T47D (cell line): ENCODE data around the gene INSIG1.
A peak's percentile ranks its signal among the peaks of the same experiment; 100 is the strongest.

ENCODE experiments used
- DNase-seq, 2 experiments: peaks; one replicate each; pipeline versions ENCODE4 v3.0.0 to v3.0.0-alpha.2; 2011 to 2012; ENCODE audit warnings: low read depth in 1 of 2, low spot score in 1 of 2
- JUND ChIP-seq: IDR thresholded peaks from 2 replicates; pipeline ENCODE4 v1.6.1; 2012; ENCODE audit warnings: low read depth
- in situ Hi-C: cut with HindIII; loops from 2 replicates; pipeline ENCODE4 v1.10.0; 2016; ENCODE audit warnings: low sequenced_read_pairs, low pct_unique_long_range_greater_than_20kb

Gene INSIG1

DNA sequence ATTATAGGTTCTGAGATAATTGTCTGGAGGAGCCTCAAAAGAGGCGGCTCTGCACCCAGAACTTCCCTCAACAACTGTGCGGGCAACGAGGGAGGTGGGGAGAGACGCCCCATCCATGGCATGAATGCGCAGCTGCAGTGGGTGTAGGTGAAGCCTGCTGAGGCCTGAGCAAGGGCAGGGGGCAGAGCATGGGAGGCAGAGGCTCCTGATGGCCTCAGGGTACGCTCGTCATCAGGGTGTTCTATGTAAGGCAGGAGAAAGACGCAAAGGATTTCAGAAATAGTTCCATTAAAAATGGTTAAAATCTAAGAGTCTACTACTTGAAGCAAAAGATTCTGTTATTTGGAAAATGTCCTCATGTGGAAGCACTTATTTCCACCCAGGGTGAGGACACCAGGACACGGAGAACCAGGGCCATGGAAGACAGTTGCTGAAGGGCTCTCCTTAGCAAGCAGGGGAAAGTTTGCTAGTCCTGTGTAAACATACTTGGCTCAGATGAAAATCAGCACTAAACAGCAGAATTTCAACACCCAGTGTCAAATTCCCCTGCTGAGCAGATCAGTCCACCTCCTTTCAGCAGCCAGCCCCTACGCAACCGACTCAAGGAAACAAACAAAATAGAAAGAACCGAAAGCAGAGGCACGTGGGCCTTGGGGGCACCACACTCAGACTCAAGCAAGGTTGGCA lies 18.9 kb downstream of the INSIG1 start:
- in situ Hi-C loops, result no loop called here
- DNase-seq, result peak; percentile 16 to 84
- no peak for TF ChIP-seq JUND

DNA sequence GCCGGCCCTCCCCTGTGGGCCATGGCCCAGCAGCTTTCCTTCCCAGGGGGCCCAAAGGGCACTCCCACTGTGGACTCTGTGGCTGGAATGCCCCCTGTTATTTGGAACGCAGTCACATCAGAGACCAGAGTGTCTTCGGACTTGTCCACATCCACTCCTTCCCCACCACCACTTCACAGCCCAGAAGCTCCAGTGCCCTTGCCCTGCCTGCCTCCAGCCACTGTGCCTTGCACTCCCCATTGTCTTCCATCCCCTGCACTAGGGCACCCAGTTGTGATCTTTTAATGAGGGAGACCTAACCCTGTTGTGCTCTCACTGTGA lies 19.4 kb downstream of the INSIG1 start:
- TF ChIP-seq JUND, result no peak
- in situ Hi-C loops, result no loop called here
- DNase-seq, result no peak

DNA sequence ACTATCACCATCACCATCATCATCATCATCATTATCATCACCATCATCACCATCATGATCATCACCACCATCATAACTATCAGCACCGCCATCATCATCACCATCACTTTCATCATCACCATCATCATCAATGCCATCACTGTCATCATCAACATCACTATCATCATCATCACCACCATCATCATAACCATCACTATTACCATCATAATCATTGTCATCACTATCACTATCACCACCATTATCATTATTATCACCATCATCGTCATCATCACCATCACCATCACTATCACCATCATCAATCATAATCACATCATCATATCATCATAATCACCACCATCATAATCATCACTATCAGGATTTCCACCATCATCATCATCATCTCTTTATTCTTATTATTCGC lies 20.6 kb downstream of the INSIG1 start:
- DNase-seq, result no peak
- in situ Hi-C loops, result no loop called here
- TF ChIP-seq JUND, result no peak

DNA sequence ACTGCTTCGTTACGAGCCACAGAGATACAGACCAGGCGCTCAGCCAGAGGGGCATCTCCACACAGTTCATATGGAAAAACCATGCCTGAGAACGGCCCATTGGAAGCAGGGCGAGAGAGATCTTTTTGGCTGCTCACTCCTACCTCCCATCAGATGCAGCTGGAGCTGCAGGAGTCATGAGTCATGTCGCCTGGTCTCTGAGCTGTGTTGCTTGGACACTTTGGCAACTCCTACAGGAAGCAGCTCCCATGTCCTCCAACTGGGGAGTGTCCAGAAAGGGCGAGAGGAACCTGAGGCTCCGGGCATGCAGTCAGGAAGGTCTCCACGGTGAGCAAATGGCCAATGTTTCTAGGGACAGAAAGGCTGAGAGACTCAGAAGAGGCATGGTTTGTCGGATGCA lies 24.9 kb downstream of the INSIG1 start:
- no peak for DNase-seq
- TF ChIP-seq JUND, result no peak
- in situ Hi-C loops, result no loop called here

DNA sequence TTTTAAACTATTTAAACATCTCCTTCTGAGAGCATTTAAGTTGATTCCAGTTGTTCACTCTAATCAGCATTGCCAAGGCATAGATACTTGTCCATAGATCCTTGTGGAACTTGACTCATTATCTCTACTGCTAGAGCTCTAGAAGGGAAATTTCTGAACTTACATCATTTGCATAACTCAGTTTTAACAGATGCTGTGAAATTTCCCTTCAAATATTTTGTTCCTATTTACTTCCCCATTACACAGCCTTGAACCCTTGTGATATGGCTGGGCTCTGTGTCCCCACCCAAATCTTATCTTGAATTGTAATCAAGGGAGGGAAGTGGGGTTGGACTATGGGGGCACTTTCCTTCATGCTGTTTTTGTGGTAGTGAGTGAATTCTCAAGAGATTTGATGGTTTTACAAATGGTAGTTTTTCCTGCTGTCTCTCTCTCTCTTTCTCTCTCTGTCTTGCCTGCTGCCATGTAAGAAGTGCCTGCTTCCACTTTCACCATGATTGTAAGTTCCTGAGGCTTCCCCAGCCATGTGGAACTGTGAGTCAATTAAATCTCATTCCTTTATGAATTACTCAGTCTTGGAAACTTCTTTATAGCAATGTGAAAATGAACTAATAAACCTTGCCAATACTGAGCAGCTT lies 25.4 kb downstream of the INSIG1 start:
- in situ Hi-C loops, result no loop called here
- TF ChIP-seq JUND, result no peak

DNA sequence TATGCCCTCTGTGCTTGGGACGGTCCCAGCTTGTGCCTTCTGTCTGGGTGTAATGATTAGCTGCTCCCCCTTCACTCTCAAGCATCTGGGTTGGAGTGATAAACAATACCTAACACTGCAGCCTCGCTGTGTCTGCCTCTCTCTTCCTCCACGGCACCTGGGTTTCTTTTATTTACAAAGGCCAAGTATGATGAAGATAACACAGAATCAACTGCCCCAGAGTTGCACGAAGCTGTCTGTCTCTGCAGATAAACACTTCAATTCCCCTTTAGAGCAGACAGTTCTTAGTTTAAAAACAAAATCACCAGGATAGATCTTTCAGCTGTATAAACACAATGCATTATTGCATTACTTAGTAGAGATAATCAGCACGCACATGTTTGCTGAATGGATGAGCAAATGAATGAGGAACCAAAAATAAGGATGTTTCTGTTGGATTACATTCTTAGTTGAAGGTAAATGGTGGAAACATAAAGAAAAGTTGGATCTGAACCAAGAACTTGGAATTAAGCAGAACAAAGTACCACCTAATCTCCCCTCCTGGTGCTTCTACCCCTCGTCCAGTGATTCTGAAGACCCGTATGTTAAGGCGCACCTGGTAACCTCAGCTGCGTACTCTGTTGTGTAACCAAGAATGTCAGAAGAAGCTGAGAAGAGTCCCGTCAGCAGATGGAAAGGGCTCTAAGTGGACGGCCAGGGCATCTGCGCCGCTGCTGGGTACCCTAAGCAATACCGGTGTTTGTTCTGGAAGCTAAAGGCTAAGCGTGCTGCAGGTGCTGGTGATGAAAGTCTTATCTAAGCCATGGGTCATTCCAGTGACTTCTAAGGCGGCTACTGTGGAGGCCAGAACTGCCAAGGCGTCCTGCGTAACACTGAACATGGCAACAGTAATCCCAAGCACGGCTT lies 26.6 kb downstream of the INSIG1 start:
- in situ Hi-C loops, result no loop called here
- no peak for TF ChIP-seq JUND
- DNase-seq, result no peak

More for the DNA sequence above, 25.4 kb downstream of the INSIG1 start:
- DNase-seq, result no peak

DNA sequence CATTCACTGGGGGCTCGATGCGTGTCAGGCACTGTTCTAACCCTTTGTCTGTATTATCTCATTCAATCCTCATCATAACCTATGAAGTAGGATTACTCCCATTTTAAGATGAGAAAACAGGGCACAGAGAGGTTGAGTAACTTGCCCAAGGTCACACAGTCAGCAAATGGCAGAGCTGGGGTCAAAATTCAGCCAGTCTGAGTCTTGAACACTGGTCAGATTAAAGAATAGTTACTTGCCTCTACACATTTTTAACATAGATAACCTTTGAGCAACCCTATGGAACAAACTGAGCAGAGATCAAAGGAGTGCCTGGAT lies 27.2 kb downstream of the INSIG1 start:
- no peak for TF ChIP-seq JUND
- no peak for DNase-seq
- in situ Hi-C loops, result no loop called here

DNA sequence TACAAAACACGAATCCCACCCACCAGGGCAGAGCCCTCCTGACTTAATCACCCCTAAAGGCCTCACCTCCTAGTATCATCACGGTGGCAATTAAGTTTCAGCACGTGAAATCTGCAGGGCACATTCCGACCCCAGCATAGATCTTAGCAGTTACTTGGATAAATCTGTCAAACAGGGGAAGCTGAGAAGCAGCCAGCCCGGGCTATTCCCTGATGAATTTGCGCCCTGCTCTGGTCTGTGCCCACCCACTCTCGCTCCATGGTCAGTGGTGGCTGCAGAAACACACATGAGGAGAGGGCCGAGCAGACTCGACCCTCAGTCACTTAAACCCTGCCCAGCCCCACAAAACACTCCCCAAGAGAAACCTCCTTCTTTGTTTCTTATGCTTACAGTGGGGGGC lies 28.7 kb downstream of the INSIG1 start:
- no peak for DNase-seq
- no peak for TF ChIP-seq JUND
- in situ Hi-C loops, result no loop called here

DNA sequence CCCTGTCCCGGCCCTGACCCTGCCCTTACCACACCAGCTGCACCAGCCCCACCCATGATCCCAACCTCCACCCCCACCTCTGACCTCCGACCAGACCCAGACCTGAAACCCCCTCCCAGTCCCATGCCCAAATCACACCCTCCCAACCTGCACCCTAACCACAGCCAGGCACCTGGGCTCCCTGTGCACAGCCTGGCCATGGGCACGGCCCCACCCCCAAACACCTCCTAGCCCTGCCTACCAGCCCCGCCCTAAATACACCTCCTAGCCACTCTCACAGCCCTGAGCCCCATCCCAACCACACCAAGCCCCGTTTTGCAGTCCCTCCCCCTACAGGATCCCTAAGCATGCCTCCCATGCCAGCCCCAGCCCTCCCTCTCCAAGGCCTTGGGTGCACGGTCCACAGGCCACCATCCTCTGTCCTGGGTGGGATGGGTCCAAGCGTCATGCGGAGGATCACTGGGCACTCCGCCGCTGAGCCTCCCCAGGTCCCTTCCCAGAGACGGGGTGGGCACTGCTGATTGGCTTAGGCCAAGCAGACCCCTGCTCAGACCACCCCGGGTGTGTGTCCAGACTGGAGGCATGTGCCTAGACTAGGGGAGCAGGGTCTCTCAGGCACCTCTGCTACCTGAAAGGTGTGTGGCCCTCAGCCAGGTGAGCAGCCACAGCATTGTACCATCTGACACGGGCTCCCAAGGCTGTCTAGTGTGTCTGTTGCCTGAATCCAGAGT lies 30.1 kb downstream of the INSIG1 start:
- DNase-seq, result no peak
- TF ChIP-seq JUND, result no peak
- in situ Hi-C loops, result no loop called here

DNA sequence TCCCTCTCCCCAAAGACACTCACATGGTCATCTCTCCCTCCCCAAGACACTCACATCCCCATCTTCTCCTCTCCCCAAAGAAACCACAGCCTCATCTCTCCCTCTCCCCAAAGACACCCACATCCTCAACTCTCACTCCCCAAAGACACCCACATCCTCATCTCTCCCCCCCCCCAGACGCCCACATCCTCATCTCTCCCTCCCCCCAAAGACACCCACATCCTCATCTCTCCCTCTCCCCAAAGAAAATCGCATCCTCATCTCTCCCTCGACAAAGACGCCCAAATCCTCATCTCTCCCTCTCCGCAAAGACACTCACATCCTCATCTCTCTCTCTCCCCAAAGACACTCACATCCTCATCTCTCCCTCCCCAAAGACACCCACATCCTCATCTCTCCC lies 31.5 kb downstream of the INSIG1 start:
- in situ Hi-C loops, result no loop called here
- TF ChIP-seq JUND, result no peak
- no peak for DNase-seq

DNA sequence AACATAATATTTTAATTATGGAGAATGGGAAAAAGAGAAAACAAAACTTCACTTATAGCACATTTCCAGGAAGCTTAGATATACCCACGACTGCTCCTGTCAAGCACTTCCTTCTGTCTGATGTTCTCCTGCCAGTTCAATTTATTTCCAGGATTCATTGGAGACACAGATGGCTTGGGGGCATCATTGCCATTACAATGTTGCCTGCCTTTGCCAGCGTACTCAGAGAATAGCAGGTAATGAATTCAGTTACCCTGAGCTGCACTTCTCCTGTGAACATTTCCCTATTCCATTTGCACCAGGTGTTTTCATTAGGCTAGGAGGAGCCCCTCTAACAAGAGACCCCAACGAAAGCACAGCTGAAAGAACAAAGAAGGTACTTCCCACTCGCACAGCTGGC lies 33.7 kb downstream of the INSIG1 start:
- no peak for DNase-seq
- TF ChIP-seq JUND, result no peak
- in situ Hi-C loops, result no loop called here

DNA sequence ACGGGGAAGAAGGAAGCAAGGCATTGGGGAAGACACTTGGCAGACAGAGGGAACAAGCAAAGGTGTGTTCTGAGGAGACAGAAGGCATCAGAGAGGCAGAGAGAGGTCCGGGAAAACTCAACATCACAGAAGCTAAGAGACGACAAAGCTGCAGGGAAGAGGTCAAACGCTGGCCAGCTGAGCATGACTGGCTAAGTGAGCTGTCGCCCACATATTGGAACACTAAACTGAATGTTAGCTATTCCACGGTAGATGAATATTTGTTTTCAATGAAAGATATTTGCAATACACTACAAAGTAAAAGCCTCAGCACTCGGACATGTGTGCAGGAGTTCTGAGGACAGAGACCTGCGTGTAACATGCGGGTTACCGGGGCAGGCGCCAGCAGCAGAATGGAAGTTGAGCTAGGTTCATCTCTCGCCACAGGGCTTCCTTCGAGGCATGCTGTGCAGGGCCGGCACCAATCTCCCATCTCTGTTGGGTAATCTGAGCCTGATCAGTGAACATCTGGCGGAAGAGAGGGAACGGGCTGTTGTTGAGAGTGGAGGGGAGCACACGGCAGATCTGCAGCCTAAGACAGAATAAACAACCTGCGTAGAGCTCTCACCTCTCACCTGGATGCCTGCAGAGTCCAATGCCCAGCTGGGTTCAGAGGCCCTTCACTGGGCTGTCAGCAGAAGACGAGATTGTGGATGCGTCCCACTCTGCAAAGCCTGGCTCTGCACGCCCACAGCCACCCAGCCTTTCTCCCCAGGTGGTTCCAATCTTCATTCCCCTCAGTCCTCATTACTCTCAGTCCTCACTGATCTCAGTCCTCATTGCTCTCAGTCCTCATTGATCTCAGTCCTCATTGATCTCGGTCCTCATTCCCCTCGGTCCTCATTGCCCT lies 35.9 kb downstream of the INSIG1 start:
- in situ Hi-C loops, result no loop called here
- no peak for TF ChIP-seq JUND
- no peak for DNase-seq
